ENCODE data around the gene MPEG1.

Gene MPEG1

DNA sequence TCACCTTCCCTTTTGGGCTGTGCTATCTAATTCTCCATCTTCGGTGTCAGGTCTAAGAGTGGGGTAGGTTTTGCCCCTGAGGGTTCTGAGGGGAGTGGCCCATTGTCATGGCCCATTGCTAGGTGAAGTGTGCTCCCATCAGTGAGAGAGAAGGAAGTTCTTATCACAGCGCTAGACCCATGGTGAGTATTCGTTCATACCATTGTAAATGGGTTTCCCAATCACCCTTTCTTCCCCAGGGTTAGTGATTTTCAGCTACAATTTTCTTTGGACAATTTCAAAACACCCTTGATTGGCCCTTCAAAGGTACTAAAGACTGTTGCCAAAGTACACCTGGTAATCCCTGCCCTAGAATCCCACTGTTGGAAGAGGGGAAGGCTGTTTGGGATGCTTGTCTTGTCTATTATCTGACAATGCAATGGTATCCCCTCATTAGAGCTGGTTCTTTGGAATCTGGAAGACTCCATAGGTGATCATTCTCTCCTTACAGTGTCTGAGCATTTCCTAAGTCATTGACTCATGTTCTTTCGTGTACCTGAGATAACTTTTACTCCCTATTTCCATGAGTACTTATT, 20.2 kb downstream of the MPEG1 start:
- DNase-seq: no peak
- in situ Hi-C loops (cut with MboI; ENCODE audit: low pct_unique_long_range_greater_than_20kb, low sequenced_read_pairs): no loop called here

DNA sequence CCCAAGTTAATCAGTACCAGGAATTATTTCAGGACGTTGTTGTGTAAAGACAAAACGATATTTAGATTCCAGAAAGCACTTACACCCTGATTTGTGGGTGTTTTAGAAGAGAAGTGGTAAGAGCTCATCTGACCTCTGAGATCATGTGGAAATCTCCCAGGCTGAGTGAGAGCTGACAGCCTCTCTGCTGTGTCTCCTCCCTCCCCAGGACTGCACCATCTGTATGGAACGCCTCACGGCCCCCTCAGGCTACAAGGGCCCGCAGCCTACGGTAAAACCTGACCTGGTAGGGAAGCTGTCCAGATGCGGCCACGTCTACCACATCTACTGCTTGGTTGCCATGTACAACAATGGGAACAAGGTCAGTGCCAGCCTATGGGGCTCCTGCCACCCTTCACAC, 20.8 kb downstream of the MPEG1 start:
- in situ Hi-C loops (cut with MboI; ENCODE audit: low pct_unique_long_range_greater_than_20kb, low sequenced_read_pairs): no loop called here
- DNase-seq: no peak

DNA sequence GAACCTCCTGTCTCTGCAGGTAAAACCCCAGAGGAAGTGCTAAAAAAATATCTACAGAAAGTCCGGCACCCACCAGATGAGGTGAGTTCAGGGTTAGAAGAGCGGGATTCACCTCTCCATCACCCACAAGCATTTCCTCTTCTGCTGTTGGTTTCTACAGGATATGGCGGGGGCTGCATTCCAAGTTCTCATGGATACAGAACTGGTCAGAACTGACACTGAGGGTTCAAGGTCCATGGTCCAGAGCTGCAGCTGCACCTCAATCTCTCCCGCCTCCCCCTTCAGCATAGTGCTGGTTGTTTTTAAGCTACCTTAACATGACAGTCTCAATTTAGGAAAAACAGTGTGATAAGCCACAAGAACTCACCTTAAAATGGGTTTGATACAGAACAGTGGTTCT, 21.6 kb downstream of the MPEG1 start:
- no peak for DNase-seq
- in situ Hi-C loops (cut with MboI; ENCODE audit: low pct_unique_long_range_greater_than_20kb, low sequenced_read_pairs): no loop called here

DNA sequence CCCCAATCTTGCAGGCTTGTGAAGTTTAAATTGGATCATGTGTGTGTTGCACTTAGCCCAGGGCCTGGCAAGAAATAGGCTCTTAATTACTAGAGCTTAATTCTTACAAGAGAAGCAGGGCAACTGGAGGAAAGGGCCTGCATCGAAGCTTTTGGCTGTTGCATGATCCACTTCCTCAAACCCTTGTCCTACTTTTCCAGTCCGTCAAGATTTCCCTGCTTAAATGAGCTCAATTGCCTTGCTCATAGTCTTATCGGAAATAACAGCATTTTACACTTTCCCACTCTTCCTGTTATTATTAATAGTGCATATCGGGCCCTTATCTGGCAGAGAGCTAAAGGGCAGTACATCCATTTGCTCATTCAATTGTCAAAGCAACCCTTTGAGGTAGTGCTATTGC, 22.7 kb downstream of the MPEG1 start:
- in situ Hi-C loops (cut with MboI; ENCODE audit: low pct_unique_long_range_greater_than_20kb, low sequenced_read_pairs): no loop called here
- no peak for DNase-seq

DNA sequence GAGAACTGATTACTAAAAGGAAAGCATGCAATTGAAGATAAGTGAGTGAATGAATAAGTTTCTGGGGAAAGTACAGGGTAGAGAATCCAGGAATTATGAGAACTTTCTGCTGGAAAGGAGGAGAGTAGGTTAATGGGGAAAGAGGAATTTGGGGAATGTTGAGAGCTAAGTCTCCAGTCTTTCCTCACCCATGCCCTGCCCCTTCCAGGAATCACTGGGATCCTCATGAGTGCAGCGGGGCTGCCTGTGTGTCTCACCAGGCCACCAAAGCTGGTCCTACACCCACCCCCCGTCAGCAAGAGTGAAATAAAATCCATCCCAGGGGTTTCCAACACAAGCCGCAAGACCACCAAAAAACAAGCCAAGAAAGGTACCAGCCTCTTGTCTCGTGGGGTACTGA, 23.8 kb downstream of the MPEG1 start:
- in situ Hi-C loops (cut with MboI; ENCODE audit: low pct_unique_long_range_greater_than_20kb, low sequenced_read_pairs): no loop called here
- no peak for DNase-seq

DNA sequence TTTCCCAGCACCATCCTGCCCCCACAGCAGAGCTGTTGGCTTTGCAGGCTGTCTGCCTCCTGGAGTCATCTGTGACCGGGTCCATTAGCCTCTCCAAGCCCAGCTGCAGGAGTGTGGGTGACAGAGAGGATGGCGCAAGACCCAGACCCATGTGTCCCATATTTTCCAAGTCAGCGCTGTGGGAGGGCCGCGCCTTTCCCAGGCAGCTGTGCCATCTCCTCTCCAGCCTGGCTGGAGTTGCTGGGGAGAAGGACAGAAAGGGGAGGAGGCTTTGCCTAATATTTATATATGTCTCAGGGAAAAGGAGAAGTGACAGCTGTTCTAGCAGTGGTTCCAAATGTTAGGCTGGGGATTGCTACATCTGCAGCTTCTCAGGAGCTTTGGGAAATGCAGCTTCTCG, 25.1 kb downstream of the MPEG1 start:
- DNase-seq: no peak

DNA sequence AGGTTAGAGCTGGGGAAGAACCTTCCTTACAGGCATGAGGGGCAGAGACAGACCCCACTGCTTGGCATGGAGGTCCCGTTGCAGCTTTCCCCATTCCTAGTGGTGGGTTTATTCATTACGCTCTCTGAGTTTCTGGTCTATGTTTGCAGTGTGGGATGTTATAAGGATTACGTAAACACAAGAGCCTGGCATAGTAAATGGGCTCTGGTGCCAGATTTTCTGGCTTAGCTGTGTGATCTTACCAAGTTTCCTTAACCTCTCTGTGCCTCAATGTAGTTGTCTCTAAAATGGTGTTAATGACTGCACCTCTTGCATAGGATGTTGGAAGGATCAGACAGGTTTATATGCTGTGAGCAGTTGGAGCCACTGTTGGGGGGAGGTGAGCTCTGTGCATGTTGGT, 25.7 kb downstream of the MPEG1 start:
- in situ Hi-C loops (cut with MboI; ENCODE audit: low pct_unique_long_range_greater_than_20kb, low sequenced_read_pairs): no loop called here
- no peak for DNase-seq

More for the DNA sequence above, 25.1 kb downstream of the MPEG1 start:
- in situ Hi-C loops (cut with MboI; ENCODE audit: low pct_unique_long_range_greater_than_20kb, low sequenced_read_pairs): no loop called here

DNA sequence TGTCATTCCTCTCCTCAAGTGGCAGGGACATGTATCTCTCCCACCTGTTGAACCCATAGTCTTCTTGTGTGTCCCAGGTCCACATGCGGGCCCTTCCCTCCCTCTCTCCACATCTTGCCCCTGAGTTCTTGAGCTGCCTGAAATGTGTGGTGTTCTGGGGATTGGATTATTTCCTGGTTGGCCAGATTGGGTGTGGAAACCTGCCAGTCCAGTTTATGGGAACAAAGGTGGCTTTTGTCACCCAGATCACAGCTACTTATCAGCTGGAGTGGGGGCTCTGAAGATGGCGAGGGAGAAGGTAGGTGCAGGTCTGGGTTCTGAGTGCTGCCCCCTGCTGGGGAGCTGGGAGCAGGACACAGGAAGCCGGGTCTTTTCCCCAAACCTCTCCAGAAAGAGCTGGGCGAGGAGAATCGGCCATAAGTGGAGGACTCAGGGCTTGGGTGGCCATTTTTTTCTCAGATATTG, 26.6 kb downstream of the MPEG1 start:
- DNase-seq: peak; percentile 63
- in situ Hi-C loops (cut with MboI; ENCODE audit: low pct_unique_long_range_greater_than_20kb, low sequenced_read_pairs): no loop called here

DNA sequence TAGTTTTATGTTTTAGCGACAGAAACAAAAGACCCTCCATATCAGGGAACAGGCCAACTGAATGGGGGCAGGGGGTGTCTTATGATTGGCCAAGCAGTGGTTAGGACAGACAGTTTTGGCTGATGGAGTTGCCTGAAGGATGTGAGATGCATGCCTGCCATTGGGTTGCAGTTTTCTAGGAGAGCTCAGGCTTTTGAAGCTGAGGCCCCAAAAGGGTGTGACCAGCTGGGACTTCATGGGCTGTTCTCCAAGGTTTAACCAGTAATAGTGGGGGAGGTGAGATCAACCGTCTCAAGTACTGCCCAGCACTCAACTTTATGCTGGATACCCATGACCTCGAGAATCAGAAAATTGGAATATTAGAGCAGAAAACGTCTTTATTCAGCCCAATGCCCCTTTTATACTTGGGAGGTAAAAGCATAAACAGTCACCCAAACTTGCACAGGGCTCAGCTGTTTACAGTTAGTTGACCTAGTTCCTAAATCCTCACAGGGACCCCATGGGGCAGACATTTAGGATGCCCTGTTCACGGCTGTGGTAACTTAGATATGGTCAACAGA, 27.3 kb downstream of the MPEG1 start:
- DNase-seq: no peak
- in situ Hi-C loops (cut with MboI; ENCODE audit: low pct_unique_long_range_greater_than_20kb, low sequenced_read_pairs): no loop called here

DNA sequence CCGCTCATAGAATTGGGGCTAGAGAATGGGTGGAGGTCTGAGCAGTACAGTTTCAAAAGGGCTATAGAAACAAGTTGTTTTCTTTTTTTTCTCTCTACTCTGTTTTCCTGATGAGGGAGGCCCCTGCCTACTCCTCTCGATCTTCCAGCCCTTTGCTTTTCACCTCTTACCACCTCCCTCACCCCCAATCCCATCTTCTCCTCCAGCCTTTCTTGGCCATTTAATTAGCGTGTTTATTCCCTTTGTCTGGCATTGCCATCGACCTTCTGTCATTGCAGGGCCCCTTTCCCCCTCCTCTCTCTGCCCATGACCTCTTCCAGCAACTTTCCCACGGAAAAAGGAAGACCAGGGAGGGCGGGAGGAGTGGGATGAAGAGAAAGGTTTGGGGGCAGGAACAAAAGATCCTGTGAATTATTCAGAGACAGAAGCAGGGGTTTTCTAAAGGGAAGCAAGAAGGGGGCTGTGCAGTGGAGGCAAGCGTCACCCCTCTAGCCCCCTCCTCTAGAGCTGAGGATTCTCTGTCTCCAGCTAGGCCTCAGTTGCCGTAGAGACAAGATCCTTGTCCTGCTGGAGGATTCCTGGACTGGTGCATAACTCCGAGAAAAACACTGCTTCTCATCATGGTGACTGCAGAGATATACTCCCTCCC, 27.9 kb downstream of the MPEG1 start:
- no peak for DNase-seq
- in situ Hi-C loops (cut with MboI; ENCODE audit: low pct_unique_long_range_greater_than_20kb, low sequenced_read_pairs): no loop called here

DNA sequence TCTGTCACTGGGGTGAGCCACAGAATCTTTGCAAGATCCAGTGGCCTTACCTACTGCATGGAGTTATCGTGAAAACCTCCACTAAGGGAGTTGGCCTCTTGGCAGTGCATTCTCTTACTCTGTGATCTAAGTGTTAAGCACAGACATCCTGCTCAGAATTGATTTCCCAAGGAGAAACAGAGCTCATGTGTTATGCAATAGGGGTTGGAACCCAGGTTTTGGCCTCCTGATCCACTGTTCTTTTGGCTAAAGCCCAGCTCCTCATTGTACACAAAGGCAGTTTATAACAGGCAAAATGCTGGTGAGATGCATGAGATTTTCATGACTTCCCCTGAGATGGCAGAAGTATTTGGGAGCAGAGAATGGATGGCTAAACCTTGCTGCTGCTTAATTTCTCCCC, 29.0 kb downstream of the MPEG1 start:
- no peak for DNase-seq
- in situ Hi-C loops (cut with MboI; ENCODE audit: low pct_unique_long_range_greater_than_20kb, low sequenced_read_pairs): no loop called here

DNA sequence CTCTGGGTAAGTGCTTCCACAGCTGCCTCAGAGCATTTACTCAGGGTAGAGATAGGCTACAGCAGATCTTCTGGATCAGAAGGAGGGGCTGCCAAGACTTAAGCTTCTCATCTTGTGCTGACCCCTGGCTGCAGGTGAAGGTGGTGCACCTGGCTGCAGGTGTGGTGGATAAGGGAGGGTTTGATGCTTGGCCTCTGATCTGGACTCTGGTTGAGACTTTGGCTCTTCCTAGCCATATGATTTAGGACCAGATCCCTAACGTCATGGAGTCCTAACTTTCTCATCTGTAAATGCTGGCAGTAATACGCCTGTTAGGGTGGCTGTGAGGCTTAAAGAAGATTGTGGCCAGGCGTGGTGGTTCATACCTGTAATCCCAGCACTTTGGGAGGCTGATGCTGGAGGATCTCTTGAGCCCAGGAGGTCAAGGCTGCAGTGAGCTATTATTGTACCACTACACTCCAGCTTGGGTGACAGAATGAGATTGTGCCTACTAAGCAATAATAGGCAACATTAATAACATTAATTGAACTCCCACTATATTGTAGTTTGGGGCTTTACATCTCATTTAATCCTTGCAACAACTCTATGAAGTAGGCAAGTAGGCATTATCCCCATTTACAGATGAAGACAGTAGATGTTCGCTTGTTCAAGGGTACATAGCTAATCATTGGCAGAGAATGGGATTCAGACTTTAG, 30.1 kb downstream of the MPEG1 start:
- DNase-seq: no peak
- in situ Hi-C loops (cut with MboI; ENCODE audit: low pct_unique_long_range_greater_than_20kb, low sequenced_read_pairs): no loop called here

DNA sequence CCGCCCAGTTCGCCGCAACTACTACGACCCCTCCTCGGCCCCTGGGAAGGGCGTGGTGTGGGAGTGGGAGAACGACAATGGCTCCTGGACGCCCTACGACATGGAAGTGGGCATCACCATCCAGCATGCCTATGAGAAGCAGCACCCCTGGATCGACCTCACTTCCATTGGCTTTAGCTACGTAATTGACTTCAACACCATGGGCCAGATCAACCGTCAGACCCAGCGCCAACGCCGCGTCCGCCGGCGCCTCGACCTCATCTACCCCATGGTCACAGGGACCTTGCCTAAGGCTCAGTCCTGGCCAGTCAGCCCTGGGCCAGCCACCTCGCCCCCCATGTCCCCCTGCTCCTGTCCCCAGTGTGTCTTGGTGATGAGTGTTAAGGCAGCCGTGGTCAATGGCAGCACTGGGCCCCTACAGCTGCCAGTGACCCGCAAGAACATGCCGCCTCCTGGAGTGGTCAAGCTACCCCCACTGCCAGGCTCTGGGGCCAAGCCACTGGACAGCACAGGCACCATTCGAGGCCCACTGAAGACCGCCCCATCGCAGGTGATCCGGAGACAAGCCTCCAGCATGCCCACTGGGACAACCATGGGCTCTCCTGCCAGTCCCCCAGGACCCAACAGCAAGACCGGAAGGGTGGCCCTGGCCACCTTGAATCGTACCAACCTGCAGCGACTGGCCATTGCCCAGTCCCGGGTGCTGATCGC, 30.8 kb downstream of the MPEG1 start:
- in situ Hi-C loops (cut with MboI; ENCODE audit: low pct_unique_long_range_greater_than_20kb, low sequenced_read_pairs): no loop called here
- DNase-seq: no peak

DNA sequence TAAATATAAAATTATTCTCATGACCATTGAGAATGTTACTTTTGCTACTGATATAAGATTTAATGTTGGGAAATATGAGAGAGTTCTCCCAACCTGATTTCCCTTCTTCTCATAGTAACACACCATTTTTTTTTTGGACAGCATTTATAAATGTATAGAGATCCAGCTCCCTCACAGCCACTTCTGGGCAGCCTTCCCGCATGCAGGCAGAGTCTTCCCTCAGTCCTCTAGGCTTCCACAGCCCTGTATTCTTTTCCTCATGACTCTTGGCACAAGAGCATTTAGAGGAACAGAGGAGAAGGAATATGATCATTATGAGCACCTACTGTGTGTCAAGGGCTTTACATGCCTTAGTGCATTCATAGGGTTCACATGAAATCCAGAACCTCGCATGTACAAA, 31.8 kb downstream of the MPEG1 start:
- in situ Hi-C loops (cut with MboI; ENCODE audit: low pct_unique_long_range_greater_than_20kb, low sequenced_read_pairs): no loop called here
- DNase-seq: no peak

DNA sequence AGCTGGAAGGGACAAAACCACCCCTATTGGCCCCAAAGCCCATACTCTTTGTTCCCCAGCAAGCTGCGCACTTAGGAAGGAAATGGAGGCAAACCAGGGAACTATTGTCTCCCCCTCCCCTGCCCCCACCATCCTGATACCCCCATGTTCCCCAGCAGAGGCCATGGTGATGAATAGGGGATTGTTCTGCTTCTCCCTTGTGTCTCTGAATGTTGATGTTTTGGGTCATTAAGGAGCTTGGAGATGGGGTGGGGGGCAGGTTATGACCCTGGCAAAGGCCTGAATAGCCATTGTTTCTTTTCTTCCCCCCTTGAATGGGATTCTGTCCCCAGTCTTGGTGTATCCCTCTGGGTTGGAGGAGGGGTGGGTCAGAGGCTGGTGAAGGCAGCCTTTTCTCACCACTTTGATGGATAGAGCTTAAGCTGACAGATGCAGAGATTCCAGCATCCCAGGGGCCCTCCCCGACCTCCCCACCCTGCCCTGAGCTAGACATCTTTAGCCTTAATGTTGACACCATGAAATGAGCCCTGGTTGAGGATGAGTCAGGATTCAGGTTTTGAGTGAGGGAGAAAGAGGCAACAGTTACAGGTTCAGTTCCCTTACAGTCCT, 32.5 kb downstream of the MPEG1 start:
- DNase-seq: no peak
- in situ Hi-C loops (cut with MboI; ENCODE audit: low pct_unique_long_range_greater_than_20kb, low sequenced_read_pairs): no loop called here

DNA sequence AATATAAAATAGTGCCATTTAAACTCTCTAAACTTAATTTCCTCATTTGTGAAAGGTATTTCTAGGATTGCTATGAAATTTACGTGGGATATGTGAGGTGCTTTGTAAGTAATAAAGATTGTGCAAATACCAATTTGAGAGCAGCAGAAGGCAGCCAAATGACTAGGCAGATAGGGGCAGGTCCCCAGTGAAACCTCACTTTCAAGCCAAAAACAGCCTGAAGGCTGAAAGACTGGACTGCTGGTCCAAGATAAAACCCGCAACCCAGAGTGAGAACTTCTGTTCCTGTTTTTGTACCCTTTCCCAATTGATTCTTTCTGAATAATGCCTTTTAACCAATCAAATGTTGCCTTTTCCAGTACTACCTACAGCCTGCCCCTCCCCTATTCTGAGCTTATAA, 33.6 kb downstream of the MPEG1 start:
- in situ Hi-C loops (cut with MboI; ENCODE audit: low pct_unique_long_range_greater_than_20kb, low sequenced_read_pairs): no loop called here
- no peak for DNase-seq

DNA sequence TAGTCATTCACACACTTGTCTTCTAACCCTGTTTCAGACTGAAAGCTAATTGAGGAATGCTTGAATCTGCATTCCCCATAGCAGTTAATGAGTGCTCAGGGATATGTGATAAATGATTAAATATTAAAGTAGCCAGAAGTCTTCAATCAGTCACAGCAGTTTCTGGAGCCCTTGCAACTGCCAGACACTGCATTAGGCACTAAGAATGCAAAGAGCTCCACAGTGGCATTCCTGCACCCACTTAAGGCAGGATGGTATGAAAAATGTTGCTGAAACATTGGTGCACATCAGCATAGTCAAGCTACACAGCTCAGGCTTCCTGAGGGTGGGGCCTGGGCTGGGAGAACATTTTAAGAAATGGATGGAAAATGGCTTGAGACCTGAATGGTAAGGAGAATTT, 34.3 kb downstream of the MPEG1 start:
- in situ Hi-C loops (cut with MboI; ENCODE audit: low pct_unique_long_range_greater_than_20kb, low sequenced_read_pairs): no loop called here
- no peak for DNase-seq

DNA sequence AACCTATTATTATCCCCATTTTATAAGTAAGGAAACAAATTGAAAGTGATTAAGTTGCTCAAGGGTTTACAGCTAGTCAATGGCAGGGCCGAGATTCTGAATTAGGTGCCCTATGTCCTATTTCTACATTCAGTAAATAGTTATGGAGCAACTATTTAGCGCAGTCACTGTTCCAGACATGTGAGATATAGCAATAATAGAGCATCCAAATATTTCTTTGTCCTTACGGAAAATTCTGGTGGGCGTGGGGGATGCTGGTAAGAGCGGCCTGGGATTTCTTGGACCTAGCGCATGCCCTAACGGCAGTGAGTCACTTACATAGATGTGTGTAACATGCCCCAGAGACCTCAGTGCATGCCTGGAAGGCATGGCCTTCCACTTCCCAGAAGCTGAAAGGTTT, 36.4 kb downstream of the MPEG1 start:
- no peak for DNase-seq
- in situ Hi-C loops (cut with MboI; ENCODE audit: low pct_unique_long_range_greater_than_20kb, low sequenced_read_pairs): no loop called here

DNA sequence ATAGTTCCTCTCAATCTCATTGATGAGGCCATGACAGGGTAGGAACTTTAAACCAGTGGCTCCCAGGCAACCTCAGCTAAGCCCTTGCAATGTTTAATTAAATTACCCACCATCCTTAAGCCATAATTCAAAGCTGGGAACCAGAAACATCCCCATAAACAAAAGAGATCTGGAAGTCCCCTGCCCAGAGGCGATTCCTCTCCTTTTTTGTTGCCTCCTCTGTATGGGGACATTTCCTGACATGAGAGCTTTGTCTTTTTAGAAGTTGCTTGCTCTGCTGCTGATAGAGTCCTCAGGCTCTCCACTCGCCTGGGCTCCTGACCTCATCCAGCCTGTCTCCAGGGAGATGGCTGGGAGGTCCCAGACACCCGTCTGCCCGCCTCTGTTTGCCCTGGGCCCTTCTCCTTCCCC, 37.6 kb downstream of the MPEG1 start:
- in situ Hi-C loops (cut with MboI; ENCODE audit: low pct_unique_long_range_greater_than_20kb, low sequenced_read_pairs): no loop called here
- DNase-seq: no peak

DNA sequence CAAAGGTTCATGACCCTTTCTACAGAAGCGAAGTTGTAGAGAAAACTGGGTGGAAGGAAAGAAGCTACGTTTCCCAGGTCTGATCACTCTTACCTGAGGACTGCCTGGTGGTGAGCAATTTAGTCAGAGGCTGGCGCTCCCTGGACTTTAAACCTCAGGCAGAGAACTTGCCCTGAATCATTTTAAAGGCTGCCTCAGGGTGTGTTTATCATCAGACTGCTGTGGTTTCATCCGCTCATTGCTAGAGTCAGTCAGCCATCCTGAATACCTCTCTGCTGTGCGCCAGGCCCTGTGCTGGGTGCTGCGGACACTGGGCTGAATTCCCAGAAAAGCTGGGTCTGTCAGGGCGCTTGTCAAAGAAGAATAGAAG, 38.1 kb downstream of the MPEG1 start:
- in situ Hi-C loops (cut with MboI; ENCODE audit: low pct_unique_long_range_greater_than_20kb, low sequenced_read_pairs): no loop called here
- DNase-seq: no peak

Measured in KBM-7 (cell line).